Measurements from ENCODE around the gene VCAM1.

- no peak for TF ChIP-seq CTCF (conservative IDR thresholded peaks at IDR 0.05; ENCODE audit: low read depth in 2 of 2)
- TF ChIP-seq POLR2AphosphoS5 (IDR thresholded peaks at IDR 0.05; ENCODE audit: low read depth), result no peak
- TF ChIP-seq EZH2phosphoT487 (IDR thresholded peaks at IDR 0.05; ENCODE audit: unreplicated experiment), result no peak
- no peak for TF ChIP-seq REST (IDR thresholded peaks at IDR 0.05; ENCODE audit: unreplicated experiment)
- TF ChIP-seq EZH2 (IDR thresholded peaks at IDR 0.05; ENCODE audit: low read depth, unreplicated experiment), result no peak
- TF ChIP-seq CREB1 (CRISPR knock-in tag; IDR thresholded peaks at IDR 0.05; ENCODE audit: low read depth), result no peak
- TF ChIP-seq JUNB (IDR thresholded peaks at IDR 0.05; ENCODE audit: unreplicated experiment), result no peak
- no peak for TF ChIP-seq ETS1 (IDR thresholded peaks at IDR 0.05)
- TF ChIP-seq ZNF331 (CRISPR knock-in tag; IDR thresholded peaks at IDR 0.05; ENCODE audit: low read depth), result no peak
- no peak for TF ChIP-seq ZNF114 (CRISPR knock-in tag; IDR thresholded peaks at IDR 0.05)
- TF ChIP-seq NANOG (IDR thresholded peaks at IDR 0.05; ENCODE audit: borderline replicate concordance), result no peak
Observed at GRCh38 chr1:100718581-100718980, 961 bp upstream of the VCAM1 start.
